Keratinocyte (primary cell): ENCODE data around the gene CDC23. TPM values are rescaled to one million over a fixed set of nuclear protein-coding genes. Genes with fewer than 3 reads are reported as not detected.
A peak's percentile ranks its signal among the peaks of the same experiment; 100 is the strongest.

Source experiments
- DNase-seq: peaks from one replicate; pipeline ENCODE4 v3.0.0-alpha.2; 2011; ENCODE audit warnings: low read depth, missing footprints, low spot score
- FAIRE-seq: peaks from 2 replicates; lab custom pipeline; 2011; peaks lifted over from hg19 to GRCh38; lab: Jason Lieb, UNC
- H2AFZ ChIP-seq: 2 replicates; pipeline ENCODE4 v1.6.0; 2012; ENCODE audit warnings: low read length, control low read depth, inconsistent platforms; ENCODE audit not compliant: control insufficient read depth
- H3K27ac ChIP-seq: 2 replicates; pipeline ENCODE4 v1.5.1; 2011; ENCODE audit warnings: low read length; ENCODE audit not compliant: control insufficient read depth, insufficient read depth
- H3K27me3 ChIP-seq: 3 replicates; pipeline ENCODE4 v1.6.0; 2011; ENCODE audit warnings: low read length; ENCODE audit not compliant: control insufficient read depth, insufficient read depth; ENCODE audit errors: extremely low read depth
- H3K36me3 ChIP-seq, 2 experiments: 2 replicates in 1 of 2; 3 replicates in 1 of 2; pipeline ENCODE4 v1.5.1; 2011; ENCODE audit warnings: low read length in 2 of 2, mild to moderate bottlenecking in 1 of 2; ENCODE audit not compliant: control insufficient read depth in 2 of 2, insufficient read depth in 2 of 2; ENCODE audit errors: extremely low read depth in 1 of 2
- H3K4me1 ChIP-seq: 3 replicates; pipeline ENCODE4 v1.5.1; 2011; ENCODE audit warnings: low read length; ENCODE audit not compliant: control insufficient read depth, insufficient read depth; ENCODE audit errors: extremely low read depth
- H3K4me2 ChIP-seq: 3 replicates; pipeline ENCODE4 v1.6.0; 2011; ENCODE audit warnings: low read depth, low read length; ENCODE audit not compliant: control insufficient read depth, insufficient read depth; ENCODE audit errors: extremely low read depth
- H3K4me3 ChIP-seq, 3 experiments: fragments of 200-600 bp in 1 of 3; sonication (generic) in 1 of 3; 2 replicates in 2 of 3; 3 replicates in 1 of 3; pipeline ENCODE4 v1.5.1; 2011 to 2016; ENCODE audit warnings: low read length in 3 of 3, mild to moderate bottlenecking in 3 of 3, control low read depth in 2 of 3, inconsistent platforms in 1 of 3, low read depth in 1 of 3, mixed read lengths in 1 of 3, mixed run types in 1 of 3, moderate library complexity in 1 of 3; ENCODE audit not compliant: control insufficient read depth in 2 of 3, insufficient read depth in 2 of 3; ENCODE audit errors: extremely low read depth in 1 of 3
- H3K79me2 ChIP-seq: 2 replicates; pipeline ENCODE4 v1.6.0; 2012; ENCODE audit warnings: low read length; ENCODE audit not compliant: control insufficient read depth, insufficient read depth
- H3K9ac ChIP-seq: 3 replicates; pipeline ENCODE4 v1.6.0; 2011; ENCODE audit warnings: low read length; ENCODE audit not compliant: control insufficient read depth, insufficient read depth; ENCODE audit errors: extremely low read depth
- H3K9me1 ChIP-seq: 3 replicates; pipeline ENCODE4 v1.6.0; 2011; ENCODE audit warnings: low read length; ENCODE audit not compliant: control insufficient read depth, insufficient read depth; ENCODE audit errors: extremely low read depth
- H3K9me3 ChIP-seq: 2 replicates; pipeline ENCODE4 v1.5.1; 2012; ENCODE audit warnings: low read depth, low read length; ENCODE audit not compliant: control insufficient read depth
- H4K20me1 ChIP-seq: 3 replicates; pipeline ENCODE4 v1.6.0; 2011; ENCODE audit warnings: low read length; ENCODE audit not compliant: control insufficient read depth, insufficient read depth; ENCODE audit errors: extremely low read depth
- EZH2 ChIP-seq: IDR thresholded peaks from one replicate; pipeline ENCODE4 v1.6.1; 2012; ENCODE audit warnings: inconsistent platforms, mild to moderate bottlenecking, low read length, moderate library complexity
- dilution Hi-C: fragments of 300-500 bp; cut with MboI; formaldehyde crosslinking; loops from one replicate; pipeline ENCODE4 v1.7.0; 2020; ENCODE audit warnings: low sequenced_read_pairs; ENCODE audit not compliant: extremely low pct_ligation_motif_present
- polyA plus RNA-seq, 5 experiments: library from polyadenylated mRNA; depleted of rRNA in 3 of 5; stranded (reverse) in 3 of 5; stranded (forward) in 1 of 5; unstranded in 1 of 5; fragments of >200 nt; gene quantifications; 1 replicate in 1 of 5; 2 replicates in 3 of 5; 3 replicates in 1 of 5; pipeline versions ENCODE4 v1.2.1 to v1.2.3, GENCODE V29; 2011 to 2012; ENCODE audit warnings: missing spikeins in 2 of 5, low read depth in 1 of 5, low replicate concordance in 1 of 5
- TF ChIP-seq, protein P1 (sequence below), 3 experiments: IDR thresholded peaks in 1 of 3; conservative IDR thresholded peaks in 1 of 3; optimal IDR thresholded peaks in 1 of 3; 2 replicates in 2 of 3; 3 replicates in 1 of 3; pipeline versions ENCODE3 to v1.5.1; 2011; ENCODE audit warnings: low read length in 3 of 3, mild to moderate bottlenecking in 3 of 3, moderate library complexity in 2 of 3, control low read depth in 1 of 3, inconsistent platforms in 1 of 3; ENCODE audit not compliant: insufficient read depth in 2 of 3; ENCODE audit errors: extremely low read depth in 1 of 3

Gene CDC23
- polyA plus RNA-seq, 1 donor (not counting 4 experiments of a cell fraction or from before 2014, with no cell fraction given): 40.2 TPM

DNA sequence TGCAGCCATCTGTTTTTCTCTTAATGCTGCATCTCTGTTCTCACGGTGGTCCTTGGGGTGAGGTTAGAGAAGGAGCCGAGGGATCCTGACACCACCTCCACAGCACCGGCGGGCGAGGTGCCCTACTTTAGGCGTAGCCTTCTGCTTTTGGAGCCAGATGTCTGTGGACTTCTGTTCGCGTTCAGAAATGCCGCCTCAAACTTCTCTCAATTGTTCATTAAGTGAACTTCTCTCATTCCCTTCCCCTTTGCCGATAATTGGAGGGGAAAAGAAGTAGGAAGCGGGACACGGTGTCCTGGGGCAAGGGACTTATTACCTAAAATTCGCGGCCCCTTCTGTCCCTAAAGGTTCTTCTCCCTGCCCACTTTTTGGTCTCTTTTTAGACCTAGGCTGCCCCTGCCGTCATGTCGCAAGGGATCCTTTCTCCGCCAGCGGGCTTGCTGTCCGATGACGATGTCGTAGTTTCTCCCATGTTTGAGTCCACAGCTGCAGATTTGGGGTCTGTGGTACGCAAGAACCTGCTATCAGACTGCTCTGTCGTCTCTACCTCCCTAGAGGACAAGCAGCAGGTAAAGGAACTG, 33.8 kb downstream of the CDC23 start:
- no peak for TF ChIP-seq EZH2
- TF ChIP-seq, protein P1, sequence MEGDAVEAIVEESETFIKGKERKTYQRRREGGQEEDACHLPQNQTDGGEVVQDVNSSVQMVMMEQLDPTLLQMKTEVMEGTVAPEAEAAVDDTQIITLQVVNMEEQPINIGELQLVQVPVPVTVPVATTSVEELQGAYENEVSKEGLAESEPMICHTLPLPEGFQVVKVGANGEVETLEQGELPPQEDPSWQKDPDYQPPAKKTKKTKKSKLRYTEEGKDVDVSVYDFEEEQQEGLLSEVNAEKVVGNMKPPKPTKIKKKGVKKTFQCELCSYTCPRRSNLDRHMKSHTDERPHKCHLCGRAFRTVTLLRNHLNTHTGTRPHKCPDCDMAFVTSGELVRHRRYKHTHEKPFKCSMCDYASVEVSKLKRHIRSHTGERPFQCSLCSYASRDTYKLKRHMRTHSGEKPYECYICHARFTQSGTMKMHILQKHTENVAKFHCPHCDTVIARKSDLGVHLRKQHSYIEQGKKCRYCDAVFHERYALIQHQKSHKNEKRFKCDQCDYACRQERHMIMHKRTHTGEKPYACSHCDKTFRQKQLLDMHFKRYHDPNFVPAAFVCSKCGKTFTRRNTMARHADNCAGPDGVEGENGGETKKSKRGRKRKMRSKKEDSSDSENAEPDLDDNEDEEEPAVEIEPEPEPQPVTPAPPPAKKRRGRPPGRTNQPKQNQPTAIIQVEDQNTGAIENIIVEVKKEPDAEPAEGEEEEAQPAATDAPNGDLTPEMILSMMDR (optimal IDR thresholded peaks at IDR 0.05 in 1 of 3, IDR thresholded peaks at IDR 0.05 in 1 of 3, conservative IDR thresholded peaks at IDR 0.05 in 1 of 3; ENCODE audit: extremely low read depth in 1 of 3, insufficient read depth in 2 of 3, low read length in 3 of 3): no peak
- Histone ChIP-seq H3K79me2 (peaks cover 31% of the 10 kb centered on the region), H2AFZ (peak overlapping the region; percentile 89), H4K20me1 (no peaks in the 10 kb centered on the region), H3K9me3 (no peaks in the 10 kb centered on the region), H3K9me1 (no peaks in the 10 kb centered on the region), H3K4me2 (peak overlapping the region; percentile 99), H3K9ac (peak overlapping the region; percentile 96), H3K27ac (peak overlapping the region; percentile 95), H3K27me3 (no peaks in the 10 kb centered on the region), H3K36me3 (peaks cover 2 to 25% of the 10 kb centered on the region in 2 experiments), H3K4me1 (peaks cover 17% of the 10 kb centered on the region), H3K4me3 (peak overlapping the region; percentile 67 to 98 (median 92))
- DNase-seq (no peak), FAIRE-seq (no peak)
- dilution Hi-C loops: no loop called here

DNA sequence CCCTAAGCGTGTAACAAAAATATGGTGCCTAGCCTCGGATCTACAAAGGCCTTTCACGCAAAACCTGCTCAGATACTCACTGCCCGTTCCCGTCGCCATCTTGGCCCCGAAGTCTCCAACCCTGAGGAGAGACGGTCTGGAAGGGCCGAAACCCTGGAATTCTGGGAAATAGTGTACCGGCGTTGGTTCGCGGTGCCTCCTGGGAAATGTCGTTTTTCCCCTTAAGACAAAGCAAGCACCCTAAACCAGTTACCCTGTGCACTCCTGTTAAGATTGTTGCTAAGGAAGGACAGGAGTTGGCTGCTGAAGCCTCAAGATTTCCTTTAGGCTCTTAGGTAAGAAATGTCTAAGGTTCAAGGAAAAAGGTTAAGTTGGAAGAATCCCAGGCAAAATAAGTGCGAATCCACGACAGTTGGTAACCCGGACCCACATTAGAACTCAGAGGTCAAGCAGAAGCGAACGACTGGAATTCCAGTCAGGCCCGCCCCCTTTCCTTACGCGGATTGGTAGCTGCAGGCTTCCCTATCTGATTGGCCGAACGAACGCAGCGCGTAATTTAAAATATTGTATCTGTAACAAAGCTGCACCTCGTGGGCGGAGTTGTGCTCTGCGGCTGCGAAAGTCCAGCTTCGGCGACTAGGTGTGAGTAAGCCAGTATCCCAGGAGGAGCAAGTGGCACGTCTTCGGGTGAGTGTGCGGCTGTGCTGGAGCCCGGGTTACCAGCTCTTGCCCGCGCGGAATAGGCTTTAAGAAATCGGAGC, 34.4 kb downstream of the CDC23 start, which contains the start of the genes BRD8 and KIF20A:
Gene BRD8 (minus strand): TSS at position 115 of the 761 bp plus-strand sequence. CDS start 16 bp downstream, at position 99.
Gene KIF20A (plus strand): TSS at position 597 of the 761 bp plus-strand sequence. CDS start 569 bp downstream, outside the sequence.
- Histone ChIP-seq H4K20me1 (no peaks in the 10 kb centered on the region), H3K36me3 (peaks cover 0 to 19% of the 10 kb centered on the region in 2 experiments), H3K79me2 (peaks cover 31% of the 10 kb centered on the region), H3K9me3 (no peaks in the 10 kb centered on the region), H3K4me2 (peak within 1 kb of the TSS; percentile 99), H3K27ac (peak within 1 kb of the TSS; percentile 95), H2AFZ (peak within 1 kb of the TSS; percentile 98), H3K27me3 (no peaks in the 10 kb centered on the region), H3K9me1 (no peaks in the 10 kb centered on the region), H3K9ac (peak within 1 kb of the TSS; percentile 96), H3K4me3 (peak within 1 kb of the TSS; percentile 67 to 98 (median 92)), H3K4me1 (peaks cover 17% of the 10 kb centered on the region)
- TF ChIP-seq, protein P1 (optimal IDR thresholded peaks at IDR 0.05 in 1 of 3, IDR thresholded peaks at IDR 0.05 in 1 of 3, conservative IDR thresholded peaks at IDR 0.05 in 1 of 3; ENCODE audit: extremely low read depth in 1 of 3, insufficient read depth in 2 of 3, low read length in 3 of 3): no peak
- no peak for TF ChIP-seq EZH2
- DNase-seq: peak; percentile 70
- peak; percentile 78 for FAIRE-seq
- dilution Hi-C loops: no loop called here
